HepG2 (cell line): ENCODE results near the gene SEPTIN12. TPM values are rescaled to one million over a fixed set of nuclear protein-coding genes. Genes with fewer than 3 reads are reported as not detected.

Source experiments
- ARNT2 ChIP-seq: sonication (generic); formaldehyde crosslinking; IDR thresholded peaks from 2 replicates; pipeline ENCODE4 v1.8.0; 2022; ENCODE audit warnings: mild to moderate bottlenecking, low read depth, missing genetic modification reagents, moderate library complexity
- ASH2L ChIP-seq: fragments of 300-600, 200-600 bp; sonication (generic); IDR thresholded peaks from 2 replicates; pipeline ENCODE4 v1.7.0; 2017; ENCODE audit warnings: low read depth, mild to moderate bottlenecking, moderate library complexity, mixed read lengths, low read length; ENCODE audit not compliant: insufficient read length
- CC2D1A ChIP-seq: sonication (generic); formaldehyde crosslinking; IDR thresholded peaks from 2 replicates; pipeline ENCODE4 v1.8.1; 2023; ENCODE audit warnings: mild to moderate bottlenecking, missing genetic modification reagents
- ESRRA ChIP-seq: sonication (generic); formaldehyde crosslinking; IDR thresholded peaks from 2 replicates; pipeline ENCODE4 v1.5.1; 2020; ENCODE audit warnings: mild to moderate bottlenecking, low read depth, missing genetic modification reagents
- MAFK ChIP-seq, 2 experiments: IDR thresholded peaks in 1 of 2; conservative IDR thresholded peaks in 1 of 2; 2 replicates each; pipeline ENCODE4 v1.6.1; 2011; ENCODE audit warnings: improper control_type of control experiment in 2 of 2, low read length in 2 of 2
- MIXL1 ChIP-seq: IDR thresholded peaks from 2 replicates; pipeline ENCODE4 v1.6.1; 2016
- PATZ1 ChIP-seq: sonication (generic); formaldehyde crosslinking; IDR thresholded peaks from 2 replicates; pipeline ENCODE4 v1.4.0; 2020; ENCODE audit warnings: missing genetic modification reagents
- SOX5 ChIP-seq: IDR thresholded peaks from 2 replicates; pipeline ENCODE4 v1.6.1; 2016; ENCODE audit warnings: borderline replicate concordance
- ZBTB38 ChIP-seq: sonication (generic); formaldehyde crosslinking; IDR thresholded peaks from 2 replicates; pipeline ENCODE4 v1.5.1; 2020; ENCODE audit warnings: mild to moderate bottlenecking, missing genetic modification reagents
- ZNF234 ChIP-seq: sonication (generic); formaldehyde crosslinking; conservative IDR thresholded peaks from 2 replicates; pipeline ENCODE4 v1.5.1; 2020; ENCODE audit warnings: mild to moderate bottlenecking, missing genetic modification reagents
- ZNF350 ChIP-seq: sonication (generic); formaldehyde crosslinking; IDR thresholded peaks from 2 replicates; pipeline ENCODE4 v1.4.0; 2020; ENCODE audit warnings: mild to moderate bottlenecking, low read depth, missing genetic modification reagents, borderline replicate concordance
- ZNF382 ChIP-seq: sonication (generic); formaldehyde crosslinking; IDR thresholded peaks from 2 replicates; pipeline ENCODE4 v1.5.0; 2020; ENCODE audit warnings: missing genetic modification reagents, mild to moderate bottlenecking, borderline replicate concordance
- ZNF672 ChIP-seq: sonication (generic); formaldehyde crosslinking; IDR thresholded peaks from 2 replicates; pipeline ENCODE4 v1.8.1; 2022; ENCODE audit warnings: missing genetic modification reagents
- ZNF691 ChIP-seq: sonication (generic); formaldehyde crosslinking; IDR thresholded peaks from 2 replicates; pipeline ENCODE4 v1.4.0; 2020; ENCODE audit warnings: missing genetic modification reagents, low read depth, mild to moderate bottlenecking, borderline replicate concordance
- ZNF773 ChIP-seq: sonication (generic); formaldehyde crosslinking; IDR thresholded peaks from 2 replicates; pipeline ENCODE4 v1.4.0; 2020; ENCODE audit warnings: missing genetic modification reagents, borderline replicate concordance
- polyA plus RNA-seq, 8 experiments: library from polyadenylated mRNA; depleted of rRNA in 3 of 8; stranded (reverse) in 7 of 8; unstranded in 1 of 8; fragments of >200 nt; fragmentation: Illumina TruSeq in 4 of 8; extraction: Trizol in 4 of 8; gene quantifications; 2 replicates each; pipeline versions ENCODE4 v1.2.1 to v1.2.3, GENCODE V29; 2011 to 2016; ENCODE audit warnings: low read depth in 4 of 8, missing spikeins in 1 of 8, mixed read lengths in 1 of 8; ENCODE audit not compliant: insufficient read depth in 1 of 8
- total RNA-seq, 5 experiments: library from RNA; depleted of rRNA; stranded (reverse); fragments of >200 nt; fragmentation: Illumina TruSeq; extraction: Trizol; gene quantifications; 2 replicates each; pipeline ENCODE4 v1.2.3, GENCODE V29; 2016; ENCODE audit warnings: low read depth in 1 of 5

Gene SEPTIN12
- total and polyA plus RNA-seq, 2 of the 13 experiments (the other 11 are each of a cell fraction or from before 2014, with no cell fraction given), result 0.22 TPM; not detected in 1

GRCh38 chr16:4803898-4804762 is 16.0 kb upstream of the SEPTIN12 start (continued):
- TF ChIP-seq MAFK (conservative IDR thresholded peaks at IDR 0.05 in 1 of 2, IDR thresholded peaks at IDR 0.05 in 1 of 2; ENCODE audit: low read length in 2 of 2) (no peak), ZBTB38 (CRISPR knock-in tag) (no peak), MIXL1 (CRISPR knock-in tag) (no peak), ZNF382 (no peak), CC2D1A (CRISPR knock-in tag) (no peak), PATZ1 (CRISPR knock-in tag) (no peak), ESRRA (CRISPR knock-in tag) (no peak), ZNF773 (CRISPR knock-in tag) (no peak), ZNF691 (CRISPR knock-in tag) (no peak), ZNF672 (CRISPR knock-in tag) (no peak), SOX5 (CRISPR knock-in tag) (no peak), ARNT2 (CRISPR knock-in tag) (no peak), ZNF234 (CRISPR knock-in tag) (no peak), ASH2L (no peak), ZNF350 (no peak)
